GM19023 (cell line): Measurements from ENCODE around the gene DNAH17.
"Not testable (repeated sequence)": the region's sequence is repeated elsewhere in the genome, so short reads cannot be mapped to it uniquely, and the experiment has no call there.

ENCODE experiments used
- ATAC-seq: cut with Tn5 transposase; IDR thresholded peaks from one replicate; pipeline ENCODE4 v1.9.1; 2021; ENCODE audit warnings: mild to moderate bottlenecking, moderate library complexity; ENCODE audit not compliant: unreplicated experiment

DNAH17 gene

GRCh38 chr17:78484271-78485246 is 92.6 kb downstream of the DNAH17 start:
- peak; percentile 66 for ATAC-seq

- no peak for ATAC-seq
Measured at GRCh38 chr17:78479369-78479768, 97.8 kb downstream of the DNAH17 start.

- ATAC-seq, result no peak
Measured at GRCh38 chr17:78478757-78479297, 98.4 kb downstream of the DNAH17 start.

GRCh38 chr17:78477913-78478756 is 99.1 kb downstream of the DNAH17 start:
- no peak for ATAC-seq

GRCh38 chr17:78476973-78477372 is 100.2 kb downstream of the DNAH17 start:
- no peak for ATAC-seq

GRCh38 chr17:78476149-78476548 is 101.0 kb downstream of the DNAH17 start:
- no peak for ATAC-seq

- ATAC-seq, result no peak
Measured at GRCh38 chr17:78475211-78475610, 102.0 kb downstream of the DNAH17 start.

- peak; percentile 57 for ATAC-seq
Measured at GRCh38 chr17:78474614-78475146, 102.5 kb downstream of the DNAH17 start.

GRCh38 chr17:78473951-78474613 is 103.1 kb downstream of the DNAH17 start:
- ATAC-seq, result no peak

GRCh38 chr17:78472035-78472905 is 104.9 kb downstream of the DNAH17 start:
- ATAC-seq, result no peak

GRCh38 chr17:78471635-78472034 is 105.6 kb downstream of the DNAH17 start:
- ATAC-seq, result no peak

- no peak for ATAC-seq
Measured at GRCh38 chr17:78469443-78469842, 107.8 kb downstream of the DNAH17 start.

GRCh38 chr17:78468366-78468765 is 108.8 kb downstream of the DNAH17 start:
- ATAC-seq, result no peak

- ATAC-seq, result no peak
Measured at GRCh38 chr17:78466786-78467715, 110.1 kb downstream of the DNAH17 start.

- ATAC-seq, result not testable (repeated sequence)
Measured at GRCh38 chr17:78466109-78466785, 110.9 kb downstream of the DNAH17 start.

GRCh38 chr17:78462148-78462547 is 115.0 kb downstream of the DNAH17 start:
- ATAC-seq, result no peak

GRCh38 chr17:78461799-78462053 is 115.5 kb downstream of the DNAH17 start:
- ATAC-seq, result no peak
